ENCODE results near the gene RPAP2.
"Not testable (repeated sequence)": the region's sequence is repeated elsewhere in the genome, so short reads cannot be mapped to it uniquely, and the experiment has no call there.

The RPAP2 gene

GRCh38 chr1:92323473-92324453 is 24.9 kb downstream of the RPAP2 start:
- no peak for DNase-seq

DNA sequence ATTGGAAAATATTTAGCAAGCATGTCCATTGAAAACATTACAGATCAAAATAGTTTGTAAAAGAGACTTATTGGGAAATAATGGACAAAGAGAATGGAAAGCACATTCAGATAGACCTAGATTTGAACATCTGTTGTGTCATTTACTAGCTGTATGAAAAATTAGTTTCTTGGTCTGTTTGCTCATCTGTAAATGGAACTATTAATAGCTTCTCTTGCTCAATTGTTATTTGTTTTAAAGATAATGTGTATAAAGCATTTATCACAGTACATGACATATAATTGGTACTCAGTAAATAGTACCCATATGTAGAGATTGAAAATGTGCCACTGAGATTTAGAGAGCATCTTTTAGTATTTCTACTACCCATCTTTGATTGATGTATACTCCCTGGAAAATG is 25.9 kb downstream of the RPAP2 start:
- no peak for DNase-seq

DNA sequence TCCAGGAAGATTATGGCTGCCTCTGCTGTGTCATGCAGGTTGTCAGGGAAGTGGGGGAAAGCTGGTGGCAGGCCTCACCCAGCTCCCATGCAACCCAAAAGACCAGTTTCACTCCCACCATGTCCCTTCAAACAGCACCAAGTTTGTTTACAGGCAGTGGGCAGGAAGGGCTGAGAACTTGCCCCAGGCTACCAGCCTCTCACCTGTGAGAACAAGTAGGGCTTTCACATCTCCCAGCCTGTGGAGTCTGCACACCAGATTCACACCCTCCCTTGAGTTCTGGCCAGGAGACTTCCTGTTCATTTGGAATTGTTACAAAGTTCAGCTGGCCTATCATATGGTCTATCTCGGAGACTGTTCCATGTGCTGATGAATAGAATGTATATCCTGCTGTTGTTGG is 27.8 kb downstream of the RPAP2 start:
- no peak for DNase-seq

GRCh38 chr1:92327794-92328193 is 28.9 kb downstream of the RPAP2 start:
- no peak for DNase-seq

- DNase-seq, result no peak
Observed at GRCh38 chr1:92329347-92330129, 30.7 kb downstream of the RPAP2 start.

- DNase-seq, result no peak
Observed at GRCh38 chr1:92333668-92334067, 34.8 kb downstream of the RPAP2 start.

DNA sequence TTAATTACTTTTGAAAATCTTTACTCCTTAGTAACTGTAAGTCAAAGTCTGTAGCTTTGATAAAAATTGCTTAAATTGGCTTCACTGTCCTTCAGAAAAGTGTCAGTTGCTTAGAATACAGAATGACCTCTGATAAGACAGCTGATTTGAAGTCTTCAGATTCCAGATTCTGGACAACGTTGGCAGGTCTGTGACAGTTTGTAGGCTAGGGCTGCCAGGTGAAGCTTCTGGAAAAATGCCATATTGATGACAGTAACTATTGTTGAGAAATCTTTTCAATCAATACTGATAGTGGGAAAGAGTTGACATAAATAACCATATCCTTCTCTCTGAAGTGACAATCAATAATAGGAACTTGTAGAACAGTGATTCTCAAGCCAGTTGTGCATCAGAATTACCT is 41.3 kb downstream of the RPAP2 start:
- DNase-seq, result no peak

GRCh38 chr1:92342401-92342800 is 43.5 kb downstream of the RPAP2 start:
- no peak for DNase-seq

- DNase-seq, result no peak
Observed at GRCh38 chr1:92343061-92343460, 44.2 kb downstream of the RPAP2 start.

- DNase-seq, result no peak
Observed at GRCh38 chr1:92346866-92347640, 48.2 kb downstream of the RPAP2 start.

- DNase-seq, result no peak
Observed at GRCh38 chr1:92352856-92353255, 54.0 kb downstream of the RPAP2 start.

GRCh38 chr1:92354259-92354658 is 55.4 kb downstream of the RPAP2 start:
- no peak for DNase-seq

DNA sequence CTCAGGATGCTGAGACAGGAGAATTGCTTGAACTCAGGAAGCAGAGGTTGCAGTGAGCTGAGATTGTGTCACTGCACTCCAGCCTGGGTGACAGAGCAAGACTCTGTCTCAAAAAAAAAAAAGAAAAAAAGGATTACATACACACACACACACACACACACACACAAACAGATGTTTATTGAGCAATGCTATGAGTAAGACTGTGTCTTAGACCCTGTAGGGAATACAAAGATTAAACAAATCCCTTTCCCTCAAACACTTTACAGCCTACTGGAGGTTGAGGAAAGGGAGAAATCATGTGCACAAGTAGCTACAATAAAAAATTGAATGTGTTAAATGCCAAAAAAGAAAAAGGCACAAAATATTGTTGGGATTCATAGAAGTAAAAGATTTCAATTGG is 58.1 kb downstream of the RPAP2 start:
- no peak for DNase-seq

DNA sequence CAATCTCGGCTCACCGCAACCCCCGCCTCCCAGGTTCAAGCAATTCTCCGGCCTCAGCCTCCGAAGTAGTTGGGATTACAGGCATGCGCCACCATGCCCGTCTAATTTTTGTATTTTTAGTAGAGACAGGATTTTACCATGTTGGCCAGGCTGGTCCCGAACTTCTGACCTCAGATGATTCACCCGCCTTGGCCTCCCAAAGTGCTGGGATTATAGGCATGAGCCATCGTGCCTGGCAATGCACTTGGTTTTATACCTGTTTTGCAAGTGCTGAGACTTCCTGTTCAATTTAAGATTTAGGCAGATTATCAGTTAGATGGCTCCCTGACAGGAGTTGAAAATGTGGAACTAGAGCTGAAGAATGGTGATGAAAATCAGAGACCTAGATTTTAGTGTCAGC is 60.5 kb downstream of the RPAP2 start:
- DNase-seq, result not testable (repeated sequence)

DNA sequence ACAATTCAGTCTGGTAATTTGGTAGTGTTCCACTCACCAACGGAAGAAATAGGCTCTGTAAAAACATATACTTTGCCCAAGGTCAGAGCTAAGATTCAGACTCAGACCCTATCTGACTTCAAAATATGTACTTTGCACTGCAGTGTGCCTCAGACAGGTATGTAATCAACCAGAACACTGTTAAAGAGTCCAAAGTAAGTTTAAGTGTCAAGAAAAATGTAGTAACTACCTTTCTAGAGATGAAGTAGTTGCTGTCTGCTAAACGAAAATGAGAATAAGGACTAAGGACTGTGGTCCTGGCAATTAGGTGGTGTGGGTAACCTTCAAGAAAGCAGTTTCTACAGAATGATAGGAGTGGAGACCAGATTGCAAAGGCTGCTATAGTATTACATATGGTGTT is 61.1 kb downstream of the RPAP2 start:
- DNase-seq, result no peak

- DNase-seq, result no peak
Observed at GRCh38 chr1:92362970-92363369, 64.1 kb downstream of the RPAP2 start.

DNA sequence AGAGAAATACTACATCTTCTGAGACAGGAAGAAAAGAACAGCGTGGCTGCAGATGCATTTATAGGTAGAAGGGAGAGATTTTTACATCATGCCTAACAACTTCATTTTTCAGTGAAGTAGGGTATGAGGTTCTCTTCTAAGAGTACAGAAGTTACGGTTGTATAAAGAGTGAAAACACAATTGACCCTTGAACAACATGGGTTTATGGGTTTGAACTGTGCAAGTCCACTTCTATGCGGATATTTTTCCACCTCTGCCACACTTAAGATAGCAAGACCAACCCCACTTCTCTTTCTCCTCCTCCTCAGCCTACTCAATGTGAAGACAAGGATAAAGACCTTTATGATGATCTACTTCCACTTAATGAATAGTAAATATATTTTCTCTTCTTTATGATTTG is 64.5 kb downstream of the RPAP2 start:
- no peak for DNase-seq

GRCh38 chr1:92365378-92366039 is 66.7 kb downstream of the RPAP2 start:
- DNase-seq, result no peak

GRCh38 chr1:92366040-92366395 is 67.2 kb downstream of the RPAP2 start:
- DNase-seq, result no peak

DNA sequence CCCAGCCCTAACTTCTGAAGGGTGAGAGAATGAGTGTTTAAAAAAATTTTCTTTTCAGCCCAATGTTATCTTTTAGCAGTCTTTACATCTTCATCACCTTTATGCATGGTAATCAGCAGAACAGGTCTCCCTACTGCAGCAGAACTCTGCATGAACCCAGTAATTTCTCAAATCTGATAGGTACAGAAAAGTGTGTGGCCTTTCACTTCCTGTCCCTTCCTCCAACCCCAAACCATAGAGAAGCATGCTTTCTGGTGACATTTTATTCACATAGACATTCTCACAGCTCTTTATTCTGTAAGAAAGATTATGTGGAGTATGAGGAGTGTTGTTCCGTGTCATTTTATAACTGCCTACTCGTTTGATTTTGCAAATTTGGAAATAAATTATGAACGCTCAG is 68.6 kb downstream of the RPAP2 start:
- no peak for DNase-seq

DNA sequence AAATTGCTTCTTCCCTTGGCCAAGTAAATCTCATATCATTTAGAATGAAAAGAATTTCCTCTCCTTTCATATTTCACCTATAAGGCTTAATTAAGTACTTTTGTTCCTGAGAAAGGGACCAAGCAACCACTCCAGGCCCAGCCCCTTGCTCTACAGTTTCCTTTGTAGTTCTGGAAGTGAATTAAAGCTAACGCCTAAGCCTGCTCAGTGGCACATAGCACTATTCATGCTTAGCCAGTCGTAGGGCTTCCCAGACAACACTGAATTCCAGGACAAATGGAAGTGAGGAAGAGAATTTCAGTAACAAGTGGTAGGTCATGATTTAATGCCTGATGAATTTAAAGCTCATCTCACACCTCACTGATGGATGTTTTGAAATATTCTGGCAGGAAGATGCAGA is 73.3 kb downstream of the RPAP2 start:
- no peak for DNase-seq

DNA sequence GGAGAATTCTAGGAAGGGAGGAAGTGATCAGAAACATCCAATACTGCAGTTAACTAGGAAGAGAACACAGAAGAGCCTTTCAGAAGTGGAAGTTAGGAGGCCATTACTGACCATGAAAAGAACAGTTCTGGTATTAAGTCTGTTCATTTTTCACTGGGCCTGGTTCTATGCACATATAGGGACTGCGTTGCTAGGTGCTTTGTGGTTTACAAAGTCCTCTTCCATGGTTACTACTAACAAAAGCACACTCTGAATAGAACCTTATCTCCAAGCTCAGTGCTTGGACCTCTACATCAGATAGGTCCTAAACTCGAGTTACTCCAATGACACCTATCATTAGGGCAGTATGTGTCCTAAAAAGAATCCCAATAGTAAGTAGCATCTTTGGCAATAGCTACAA is 75.4 kb downstream of the RPAP2 start:
- DNase-seq, result no peak

- DNase-seq, result no peak
Observed at GRCh38 chr1:92376345-92376744, 77.5 kb downstream of the RPAP2 start.
